ENCODE results near the gene MELK. TPM values are rescaled to one million over a fixed set of nuclear protein-coding genes. Genes with fewer than 3 reads are reported as not detected.

Gene MELK
- total RNA-seq, 2 experiments from 2014 or later = 44.3 to 49.5 TPM

DNA sequence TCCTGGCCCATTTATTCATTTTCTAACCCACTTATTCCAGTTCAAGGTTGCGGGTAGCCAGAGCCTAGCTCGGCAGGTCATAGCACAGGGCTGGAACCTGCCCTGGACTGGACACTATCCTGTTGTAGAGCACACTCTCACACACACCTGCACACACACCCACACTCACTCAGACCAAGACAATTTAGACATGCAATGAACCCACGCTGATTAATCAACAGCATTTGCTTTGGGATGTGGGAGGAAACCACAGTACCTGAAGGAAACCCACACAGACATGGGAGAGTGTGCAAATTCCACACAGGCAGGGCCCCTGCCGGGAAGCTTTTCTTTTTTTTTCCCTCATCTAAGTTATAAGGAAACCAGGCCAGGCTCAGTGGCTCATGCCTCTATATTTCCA lies 34.8 kb upstream of the MELK start:
- Mint-ChIP-seq H3K27ac (no peak overlapping the region), H3K4me1 (ENCODE audit: low read depth) (no peaks in the 10 kb centered on the region), H3K4me3 (no peak overlapping the region), H3K9me3 (peaks cover 1% of the 10 kb centered on the region), H3K27me3 (no peaks in the 10 kb centered on the region), H3K36me3 (ENCODE audit: low read depth) (no peaks in the 10 kb centered on the region)
- TF ChIP-seq, protein P1, sequence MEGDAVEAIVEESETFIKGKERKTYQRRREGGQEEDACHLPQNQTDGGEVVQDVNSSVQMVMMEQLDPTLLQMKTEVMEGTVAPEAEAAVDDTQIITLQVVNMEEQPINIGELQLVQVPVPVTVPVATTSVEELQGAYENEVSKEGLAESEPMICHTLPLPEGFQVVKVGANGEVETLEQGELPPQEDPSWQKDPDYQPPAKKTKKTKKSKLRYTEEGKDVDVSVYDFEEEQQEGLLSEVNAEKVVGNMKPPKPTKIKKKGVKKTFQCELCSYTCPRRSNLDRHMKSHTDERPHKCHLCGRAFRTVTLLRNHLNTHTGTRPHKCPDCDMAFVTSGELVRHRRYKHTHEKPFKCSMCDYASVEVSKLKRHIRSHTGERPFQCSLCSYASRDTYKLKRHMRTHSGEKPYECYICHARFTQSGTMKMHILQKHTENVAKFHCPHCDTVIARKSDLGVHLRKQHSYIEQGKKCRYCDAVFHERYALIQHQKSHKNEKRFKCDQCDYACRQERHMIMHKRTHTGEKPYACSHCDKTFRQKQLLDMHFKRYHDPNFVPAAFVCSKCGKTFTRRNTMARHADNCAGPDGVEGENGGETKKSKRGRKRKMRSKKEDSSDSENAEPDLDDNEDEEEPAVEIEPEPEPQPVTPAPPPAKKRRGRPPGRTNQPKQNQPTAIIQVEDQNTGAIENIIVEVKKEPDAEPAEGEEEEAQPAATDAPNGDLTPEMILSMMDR (IDR thresholded peaks at IDR 0.05) = no peak
- ATAC-seq (no peak), DNase-seq (no peak)
- intact Hi-C loops (cut with micrococcal nuclease) = no loop called here
- POLR2A ChIA-PET = no interaction called here
- CTCF ChIA-PET = no interaction called here

DNA sequence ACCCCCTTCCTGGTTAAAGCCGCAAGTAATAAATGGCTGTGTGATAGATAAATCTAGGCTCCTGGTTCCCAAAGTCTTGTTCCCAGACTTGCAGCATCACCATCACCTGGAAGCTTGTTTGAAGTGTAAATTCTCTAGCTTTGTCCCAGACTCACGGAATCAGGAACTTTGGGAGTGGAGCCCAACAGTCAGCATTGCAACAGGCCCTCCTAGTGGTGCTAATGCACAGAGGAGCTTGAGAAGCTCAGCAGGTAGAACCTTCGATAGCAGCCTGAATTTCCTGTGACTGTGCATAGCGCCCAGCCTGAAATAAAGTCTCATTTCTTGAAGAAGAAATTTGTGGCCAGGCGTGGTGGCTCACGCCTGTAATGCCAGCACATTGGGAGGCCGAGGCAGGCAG lies 30.3 kb upstream of the MELK start:
- intact Hi-C loops (cut with micrococcal nuclease) = no loop called here
- no peaks in the 10 kb centered on the region for H3K36me3 Mint-ChIP-seq (ENCODE audit: low read depth)
- H3K9me3 Mint-ChIP-seq = no peaks in the 10 kb centered on the region
- TF ChIP-seq, protein P1 (IDR thresholded peaks at IDR 0.05) = no peak
- ATAC-seq (no peak), DNase-seq (no peak)
- no peak overlapping the region for H3K4me3 Mint-ChIP-seq
- ChIA-PET CTCF (interaction anchor here (1.2 kb wide), 1 partner anchor 135 kb away, joined by 6 read pairs; no protein-coding TSS in a partner anchor), POLR2A (no interaction called here)
- H3K27ac Mint-ChIP-seq = no peak overlapping the region
- no peaks in the 10 kb centered on the region for H3K4me1 Mint-ChIP-seq (ENCODE audit: low read depth)
- no peaks in the 10 kb centered on the region for H3K27me3 Mint-ChIP-seq

DNA sequence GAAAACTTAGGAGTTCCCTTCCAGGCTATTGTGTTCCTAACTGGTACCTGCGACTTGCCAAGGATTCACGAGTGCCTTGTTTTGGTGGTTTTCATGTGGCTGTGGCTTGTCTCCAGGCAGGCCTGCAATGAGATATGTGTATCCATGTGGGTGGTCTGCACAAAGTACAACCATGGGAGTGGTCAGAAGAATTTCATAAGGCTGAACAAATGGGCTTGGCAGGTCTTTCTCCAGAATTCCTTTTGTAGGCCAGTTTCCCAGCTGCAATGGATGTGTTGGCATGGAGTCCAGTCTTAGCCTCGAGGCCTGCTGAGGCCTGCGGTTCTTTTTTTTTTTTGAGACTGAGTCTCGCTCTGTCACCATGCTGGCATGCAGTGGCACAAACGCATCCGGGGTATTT lies 28.8 kb upstream of the MELK start:
- H3K9me3 Mint-ChIP-seq = no peaks in the 10 kb centered on the region
- DNase-seq (no peak), ATAC-seq (no peak)
- H3K36me3 Mint-ChIP-seq (ENCODE audit: low read depth) = no peaks in the 10 kb centered on the region
- no peak overlapping the region for H3K27ac Mint-ChIP-seq
- ChIA-PET POLR2A (no interaction called here), CTCF (interaction anchor here (1.6 to 3.4 kb wide), 3 partner anchors 10 to 137 kb away, joined by 3 to 18 read pairs (median 13); no protein-coding TSS in a partner anchor)
- no peaks in the 10 kb centered on the region for H3K27me3 Mint-ChIP-seq
- TF ChIP-seq, protein P1 (IDR thresholded peaks at IDR 0.05) = no peak
- H3K4me1 Mint-ChIP-seq (ENCODE audit: low read depth) = no peaks in the 10 kb centered on the region
- intact Hi-C loops (cut with micrococcal nuclease) = no loop called here
- H3K4me3 Mint-ChIP-seq = no peak overlapping the region

- no peaks in the 10 kb centered on the region for H3K4me1 Mint-ChIP-seq (ENCODE audit: low read depth)
- no peak for DNase-seq
- CTCF ChIA-PET = interaction anchor here (13.6 kb wide), 1 partner anchor 142 kb away, joined by 296 read pairs; no protein-coding TSS in a partner anchor
- H3K4me3 Mint-ChIP-seq = no peak overlapping the region
- TF ChIP-seq, protein P1 (IDR thresholded peaks at IDR 0.05) = no peak
- no peak for ATAC-seq
- no peak overlapping the region for H3K27ac Mint-ChIP-seq
- intact Hi-C loops (cut with micrococcal nuclease) = no loop called here
- H3K27me3 Mint-ChIP-seq = no peaks in the 10 kb centered on the region
- POLR2A ChIA-PET = no interaction called here
- no peaks in the 10 kb centered on the region for H3K36me3 Mint-ChIP-seq (ENCODE audit: low read depth)
- H3K9me3 Mint-ChIP-seq = no peaks in the 10 kb centered on the region
These were observed 25.1 kb upstream of the MELK start for GRCh38 chr9:36547598-36547997.

DNA sequence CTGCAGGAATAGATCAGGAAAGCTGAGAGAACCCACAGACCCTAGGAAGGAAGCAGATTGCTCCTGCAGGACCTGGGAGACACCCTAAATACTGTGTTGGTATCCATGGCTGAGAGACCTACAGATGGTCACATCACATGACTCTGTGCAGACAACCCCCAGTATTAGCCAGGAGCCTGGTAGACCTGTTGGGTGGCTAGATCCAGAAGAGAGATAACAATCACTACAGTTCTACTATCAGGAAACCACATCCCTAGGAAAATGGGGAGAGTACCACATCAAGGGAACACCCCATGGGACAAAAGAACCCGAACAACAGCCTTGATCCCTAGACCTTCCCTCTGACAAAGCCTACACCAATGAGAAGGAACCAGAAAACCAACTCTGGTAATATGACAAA lies 24.2 kb upstream of the MELK start:
- ChIA-PET CTCF (interaction anchor here (1.2 to 13.6 kb wide), 2 partner anchors 98 to 143 kb away, joined by 3 to 296 read pairs; no protein-coding TSS in a partner anchor), POLR2A (no interaction called here)
- H3K36me3 Mint-ChIP-seq (ENCODE audit: low read depth) = no peaks in the 10 kb centered on the region
- H3K4me3 Mint-ChIP-seq = no peak overlapping the region
- DNase-seq (no peak), ATAC-seq (no peak)
- TF ChIP-seq, protein P1 (IDR thresholded peaks at IDR 0.05) = no peak
- H3K27ac Mint-ChIP-seq = no peak overlapping the region
- no peaks in the 10 kb centered on the region for H3K9me3 Mint-ChIP-seq
- H3K27me3 Mint-ChIP-seq = no peaks in the 10 kb centered on the region
- intact Hi-C loops (cut with micrococcal nuclease) = no loop called here
- no peaks in the 10 kb centered on the region for H3K4me1 Mint-ChIP-seq (ENCODE audit: low read depth)

Measured in activated CD8-positive, alpha-beta T cell treated with anti-CD3 and anti-CD28 coated beads for 36 hours (primary cell).